B cell (primary cell): Measurements from ENCODE around the gene FADS2. TPM values are rescaled to one million over a fixed set of nuclear protein-coding genes. Genes with fewer than 3 reads are reported as not detected.

Experiments
- ATAC-seq: fragments of 200-7000 bp; cut with Tn5 transposase; one replicate; pipeline ENCODE4 v1.10.0; 2021; ENCODE audit warnings: low read depth, mild to moderate bottlenecking, moderate number of reproducible peaks, moderate library complexity
- CTCF ChIA-PET: fragments of 350-600 bp; sonication (Branson Sonifier 250); formaldehyde crosslinking; loops from one replicate; lab custom pipeline; 2021; ENCODE audit warnings: antibody characterized with exemption, inconsistent platforms; lab: Charles Lee
- POLR2A ChIA-PET: fragments of 350-600 bp; sonication (Branson Sonifier 250); formaldehyde crosslinking; loops from one replicate; lab custom pipeline; 2021; ENCODE audit warnings: antibody characterized with exemption; lab: Charles Lee
- DNase-seq: peaks from one replicate; pipeline ENCODE4 v3.0.0; 2013
- H2AFZ ChIP-seq: 2 replicates; pipeline ENCODE4 v1.6.1; 2012; ENCODE audit warnings: mild to moderate bottlenecking, low read depth, low read length; ENCODE audit not compliant: insufficient read depth, poor library complexity, severe bottlenecking
- H3K27ac ChIP-seq, 2 donors: 1 replicate in 1 of 2; 2 replicates in 1 of 2; pipeline ENCODE4 v1.5.1; 2012 to 2013; ENCODE audit warnings: low read length in 2 of 2, mild to moderate bottlenecking in 2 of 2, moderate library complexity in 1 of 2
- H3K27me3 ChIP-seq, 4 experiments: fragments of 200-600 bp in 1 of 4; sonication (generic) in 1 of 4; replicated peaks in 1 of 4; 1 replicate in 2 of 4; 2 replicates in 2 of 4; pipeline versions ENCODE4 v1.6.1 to v1.7.0; 2013 to 2016; ENCODE audit warnings: low read length in 3 of 4, mild to moderate bottlenecking in 2 of 4, mixed read lengths in 1 of 4, moderate library complexity in 1 of 4; ENCODE audit not compliant: insufficient read depth in 4 of 4, control insufficient read depth in 3 of 4; ENCODE audit errors: control extremely low read depth in 1 of 4
- H3K36me3 ChIP-seq, 2 experiments: replicated peaks in 1 of 2; 1 replicate in 1 of 2; 2 replicates in 1 of 2; pipeline versions ENCODE4 v1.6.1 to v1.7.1; 2013; ENCODE audit warnings: low read length in 1 of 2; ENCODE audit not compliant: insufficient read depth in 2 of 2, control insufficient read depth in 1 of 2; ENCODE audit errors: control extremely low read depth in 1 of 2, extremely low read depth in 1 of 2
- H3K4me1 ChIP-seq, 2 donors: fragments of 200-600 bp in 1 of 2; sonication (generic) in 1 of 2; 1 replicate in 1 of 2; 2 replicates in 1 of 2; pipeline versions ENCODE4 v1.5.1 to v1.6.1; 2013 to 2017; ENCODE audit warnings: low read length in 2 of 2; ENCODE audit not compliant: control insufficient read depth in 2 of 2, insufficient read depth in 2 of 2
- H3K4me2 ChIP-seq: replicated peaks from 2 replicates; pipeline ENCODE3; 2012; ENCODE audit warnings: mild to moderate bottlenecking, low read depth, low read length; ENCODE audit not compliant: poor library complexity, severe bottlenecking
- H3K4me3 ChIP-seq, 5 experiments: fragments of 200-600 bp in 1 of 5; sonication (generic) in 1 of 5; 1 replicate in 3 of 5; 2 replicates in 2 of 5; pipeline versions ENCODE4 v1.5.1 to v1.7.0; 2011 to 2016; ENCODE audit warnings: low read length in 4 of 5, mild to moderate bottlenecking in 4 of 5, low read depth in 2 of 5, control low read depth in 1 of 5, moderate library complexity in 1 of 5; ENCODE audit not compliant: insufficient read depth in 1 of 5; ENCODE audit errors: control extremely low read depth in 1 of 5, extremely low read depth in 1 of 5
- H3K79me2 ChIP-seq: fragments of 200-600 bp; sonication (generic); one replicate; pipeline ENCODE4 v1.6.0; 2016; ENCODE audit warnings: low read length; ENCODE audit not compliant: control insufficient read depth, insufficient read depth
- H3K9ac ChIP-seq: fragments of 200-600 bp; sonication (generic); 2 replicates; pipeline ENCODE4 v1.6.1; 2017; ENCODE audit warnings: mild to moderate bottlenecking, low read length, moderate library complexity
- H3K9me3 ChIP-seq, 3 donors: one replicate each; pipeline versions ENCODE4 v1.6.1 to v1.7.1; 2013; ENCODE audit warnings: low read length in 2 of 3; ENCODE audit not compliant: control insufficient read depth in 2 of 3, insufficient read depth in 1 of 3; ENCODE audit errors: control extremely low read depth in 1 of 3
- H4K20me1 ChIP-seq: 2 replicates; pipeline ENCODE4 v1.6.0; 2012; ENCODE audit warnings: mild to moderate bottlenecking, low read length; ENCODE audit not compliant: insufficient read depth, control insufficient read depth, poor library complexity, severe bottlenecking
- H3K27ac Mint-ChIP-seq: one replicate; pipeline ENCODE4 v1.8.0; 2021; ENCODE audit warnings: mixed read lengths
- H3K27me3 Mint-ChIP-seq: one replicate; pipeline ENCODE4 v1.8.0; 2021; ENCODE audit warnings: mixed read lengths
- H3K4me1 Mint-ChIP-seq: one replicate; pipeline ENCODE4 v1.8.0; 2021; ENCODE audit warnings: mixed read lengths
- H3K4me3 Mint-ChIP-seq: one replicate; pipeline ENCODE4 v1.8.0; 2021; ENCODE audit warnings: mixed read lengths
- H3K9me3 Mint-ChIP-seq: one replicate; pipeline ENCODE4 v1.8.0; 2022; ENCODE audit warnings: mixed read lengths; ENCODE audit not compliant: insufficient read depth
- CTCF ChIP-seq: fragments of 200-600 bp; IDR thresholded peaks from one replicate; pipeline ENCODE4 v1.8.0; 2022; ENCODE audit warnings: antibody characterized with exemption, mild to moderate bottlenecking
- EZH2 ChIP-seq: IDR thresholded peaks from 2 replicates; pipeline ENCODE4 v1.6.1; 2012; ENCODE audit warnings: borderline replicate concordance, low read depth, mild to moderate bottlenecking, moderate library complexity, low read length; ENCODE audit not compliant: insufficient read depth, poor library complexity, severe bottlenecking
- WGBS: methylation state at CpG from one replicate; pipeline ENCODE4 v1.1.5; 2013; ENCODE audit warnings: missing lambda C conversion rate; ENCODE audit not compliant: insufficient coverage; 5-methylcytosine and 5-hydroxymethylcytosine counted together
- intact Hi-C: fragments of 100-400 bp; cut with micrococcal nuclease; formaldehyde crosslinking; loops from one replicate; pipeline ENCODE4 v1.10.0; 2022
- polyA plus RNA-seq: library from polyadenylated mRNA; depleted of rRNA; stranded (reverse); fragments of >200 nt; gene quantifications from 2 replicates; pipeline ENCODE4 v1.2.3, GENCODE V29; 2012
- total RNA-seq, 2 donors: library from RNA; stranded (reverse); fragments of 120-200 nt in 1 of 2; gene quantifications; 1 replicate in 1 of 2; 2 replicates in 1 of 2; pipeline versions ENCODE4 v1.2.3 to v1.2.4, GENCODE V29; 2013 to 2022

FADS2 gene
- total and polyA plus RNA-seq, 2 donors (not counting 1 experiment from before 2014, with no cell fraction given) = 1.5 to 5.9 TPM

GRCh38 chr11:61847914-61848581 is 19.9 kb downstream of the FADS2 start:
- H3K27me3 Mint-ChIP-seq = no peaks in the 10 kb centered on the region
- CTCF ChIA-PET = interaction anchor here (1.6 kb wide), 1 partner anchor 260 kb away, joined by 6 read pairs; no protein-coding TSS in a partner anchor
- WGBS = 97% methylated on average over 15 of the region's 18 CpGs
- no peaks in the 10 kb centered on the region for H3K9me3 Mint-ChIP-seq
- H3K4me1 Mint-ChIP-seq = no peaks in the 10 kb centered on the region
- TF ChIP-seq EZH2 (no peak), CTCF (no peak)
- Histone ChIP-seq H2AFZ (no peak overlapping the region), H3K4me1 (no peaks in the 10 kb centered on the region), H3K4me3 (no peak overlapping the region), H3K79me2 (no peaks in the 10 kb centered on the region), H3K27ac (no peak overlapping the region), H3K9ac (no peak overlapping the region), H3K9me3 (no peaks in the 10 kb centered on the region), H4K20me1 (no peaks in the 10 kb centered on the region), H3K36me3 (no peaks in the 10 kb centered on the region), H3K27me3 (peaks cover 0 to 2% (median 0%) of the 10 kb centered on the region in 4 experiments), H3K4me2 (no peak overlapping the region)
- no peak for DNase-seq
- no peak overlapping the region for H3K27ac Mint-ChIP-seq
- ATAC-seq = no peak
- H3K4me3 Mint-ChIP-seq = no peak overlapping the region
- POLR2A ChIA-PET = no interaction called here
- intact Hi-C loops = no loop called here

GRCh38 chr11:61848631-61849030 is 20.5 kb downstream of the FADS2 start:
- CTCF ChIA-PET = interaction anchor here (1.0 to 1.6 kb wide), 2 partner anchors 259 to 332 kb away, joined by 3 to 6 read pairs; no protein-coding TSS in a partner anchor
- Mint-ChIP-seq H3K9me3 (no peaks in the 10 kb centered on the region), H3K4me3 (no peak overlapping the region), H3K27ac (no peak overlapping the region), H3K4me1 (no peaks in the 10 kb centered on the region), H3K27me3 (no peaks in the 10 kb centered on the region)
- no peak overlapping the region for H3K4me3 ChIP-seq
- H3K4me1 ChIP-seq = no peaks in the 10 kb centered on the region
- WGBS = 93% methylated on average over 7 of the region's 9 CpGs
- H3K9me3 ChIP-seq = no peaks in the 10 kb centered on the region
- intact Hi-C loops = no loop called here
- TF ChIP-seq CTCF (no peak), EZH2 (no peak)
- POLR2A ChIA-PET = no interaction called here
- no peaks in the 10 kb centered on the region for H3K36me3 ChIP-seq
- H4K20me1 ChIP-seq = no peaks in the 10 kb centered on the region
- no peak overlapping the region for H3K9ac ChIP-seq
- ATAC-seq (no peak), DNase-seq (no peak)
- no peak overlapping the region for H3K27ac ChIP-seq
- no peaks in the 10 kb centered on the region for H3K79me2 ChIP-seq
- no peak overlapping the region for H3K4me2 ChIP-seq
- H3K27me3 ChIP-seq = peaks cover 0 to 2% (median 0%) of the 10 kb centered on the region in 4 experiments
- no peak overlapping the region for H2AFZ ChIP-seq
